GM12878 (cell line): ENCODE results near the gene HSPBP1. TPM values are rescaled to one million over a fixed set of nuclear protein-coding genes. Genes with fewer than 3 reads are reported as not detected.
A peak's percentile ranks its signal among the peaks of the same experiment; 100 is the strongest.

Source experiments
- ATAC-seq: fragments of 200-7000 bp; cut with Tn5 transposase; 3 replicates; pipeline ENCODE4 v1.9.1; 2020; ENCODE audit warnings: mild to moderate bottlenecking, moderate library complexity
- BruUV-seq: library from RNA; stranded (reverse); fragments of 400-500 nt; replicated peaks from 2 replicates; lab custom pipeline; 2021; lab: Mats Ljungman, UMichigan
- CTCF ChIA-PET: fragments of 300-600 bp; sonication (Branson Sonifier 250); formaldehyde crosslinking; extraction: SDS; loops from one replicate; lab custom pipeline; 2021; ENCODE audit warnings: inconsistent platforms; lab: Yijun Ruan, JAX
- POLR2A ChIA-PET: fragments of 350-600 bp; formaldehyde crosslinking; extraction: SDS; loops from one replicate; lab custom pipeline; 2021; ENCODE audit warnings: inconsistent platforms; lab: Charles Lee
- RAD21 ChIA-PET: fragments of 300-600 bp; sonication (Branson Sonifier 250); formaldehyde crosslinking; loops from one replicate; lab custom pipeline; 2023; ENCODE audit warnings: antibody characterized with exemption; ENCODE audit not compliant: unreplicated experiment; lab: Charles Lee
- SMC1A ChIA-PET: fragments of 300-600 bp; sonication (Branson Sonifier 250); formaldehyde crosslinking; loops from one replicate; lab custom pipeline; 2023; ENCODE audit not compliant: unreplicated experiment, uncharacterized antibody; lab: Charles Lee
- DNase-seq: peaks from one replicate; pipeline ENCODE4 v3.0.0-alpha.2; 2011; ENCODE audit warnings: low read depth, low spot score
- FAIRE-seq: peaks from 3 replicates; lab custom pipeline; 2011; peaks lifted over from hg19 to GRCh38; lab: Jason Lieb, UNC
- H2AFZ ChIP-seq: 2 replicates; pipeline ENCODE4 v1.6.0; 2011; ENCODE audit warnings: low read depth, low read length, control low read depth; ENCODE audit not compliant: control insufficient read depth
- H3K27ac ChIP-seq: 2 replicates; pipeline ENCODE4 v1.5.1; 2011; ENCODE audit warnings: control low read depth; ENCODE audit not compliant: control insufficient read depth, insufficient read depth
- H3K27me3 ChIP-seq, 2 experiments: replicated peaks in 1 of 2; 2 replicates each; pipeline versions ENCODE4 v1.6.0 to v1.6.1; 2011; ENCODE audit warnings: low read length in 1 of 2; ENCODE audit not compliant: control insufficient read depth in 2 of 2, insufficient read depth in 2 of 2
- H3K36me3 ChIP-seq, 2 experiments: 2 replicates each; pipeline ENCODE4 v1.5.1; 2011; ENCODE audit warnings: low read length in 1 of 2; ENCODE audit not compliant: control insufficient read depth in 2 of 2, insufficient read depth in 2 of 2
- H3K4me1 ChIP-seq: 2 replicates; pipeline ENCODE4 v1.6.1; 2011; ENCODE audit warnings: mild to moderate bottlenecking, low read length, moderate library complexity, mixed read lengths; ENCODE audit not compliant: control insufficient read depth, insufficient read depth
- H3K4me2 ChIP-seq: 2 replicates; pipeline ENCODE4 v1.6.0; 2011; ENCODE audit warnings: control low read depth; ENCODE audit not compliant: control insufficient read depth, insufficient read depth
- H3K4me3 ChIP-seq: fragments of 200-600 bp; sonication (generic); 2 replicates; pipeline ENCODE4 v1.5.1; 2016
- H3K79me2 ChIP-seq: 2 replicates; pipeline ENCODE4 v1.6.0; 2011; ENCODE audit warnings: low read length; ENCODE audit not compliant: control insufficient read depth, insufficient read depth
- H3K9ac ChIP-seq: 2 replicates; pipeline ENCODE4 v1.8.0; 2011; ENCODE audit warnings: low read length, control low read depth, mixed read lengths; ENCODE audit not compliant: control insufficient read depth, insufficient read depth
- H3K9me3 ChIP-seq: replicated peaks from 3 replicates; pipeline ENCODE4 v1.5.1; 2011; ENCODE audit warnings: mild to moderate bottlenecking, low read length; ENCODE audit not compliant: control insufficient read depth, insufficient read depth
- H4K20me1 ChIP-seq: 2 replicates; pipeline ENCODE4 v1.6.0; 2011; ENCODE audit not compliant: control insufficient read depth, insufficient read depth
- MAX ChIP-seq: IDR thresholded peaks from 2 replicates; pipeline ENCODE4 v1.6.1; 2012; ENCODE audit warnings: low read depth, low read length, improper control_type of control experiment
- MEF2A ChIP-seq: IDR thresholded peaks from 2 replicates; pipeline ENCODE4 v1.6.1; 2011; ENCODE audit warnings: low read depth, mild to moderate bottlenecking, low read length, moderate library complexity; ENCODE audit not compliant: insufficient read depth
- POLR2AphosphoS2 ChIP-seq: IDR thresholded peaks from 2 replicates; pipeline ENCODE4 v1.6.1; 2011; ENCODE audit warnings: low read depth, mild to moderate bottlenecking, low read length, improper control_type of control experiment, moderate library complexity
- RCOR1 ChIP-seq: conservative IDR thresholded peaks from 2 replicates; pipeline ENCODE4 v1.6.1; 2012; ENCODE audit warnings: low read depth, low read length, improper control_type of control experiment
- REST ChIP-seq: IDR thresholded peaks from 2 replicates; pipeline ENCODE4 v1.6.1; 2012; ENCODE audit warnings: mild to moderate bottlenecking, low read depth, low read length
- SMC3 ChIP-seq: IDR thresholded peaks from 2 replicates; pipeline ENCODE4 v1.6.1; 2011; ENCODE audit warnings: low read length, improper control_type of control experiment, borderline replicate concordance
- TCF7 ChIP-seq: IDR thresholded peaks from 2 replicates; pipeline ENCODE4 v1.6.1; 2014; ENCODE audit warnings: antibody characterized with exemption, borderline replicate concordance
- ZBTB33 ChIP-seq: fragments of 450-650 bp; IDR thresholded peaks from 2 replicates; pipeline ENCODE4 v1.6.1; 2017; ENCODE audit warnings: mild to moderate bottlenecking
- ZNF24 ChIP-seq: fragments of 450-650 bp; IDR thresholded peaks from 2 replicates; pipeline ENCODE4 v1.6.1; 2017; ENCODE audit warnings: antibody characterized with exemption, mild to moderate bottlenecking
- WGBS: methylation state at CpG from one replicate; pipeline ENCODE4 v1.1.6; 2016; ENCODE audit warnings: low lambda C conversion rate; ENCODE audit not compliant: insufficient replicate concordance, insufficient coverage; ENCODE audit errors: missing lambda C conversion rate; 5-methylcytosine and 5-hydroxymethylcytosine counted together
- in situ Hi-C: fragments of 300-500 bp; cut with MboI; formaldehyde crosslinking; loops from 9 replicates; pipeline ENCODE4 v1.14.3; 2018; ENCODE audit warnings: mixed read lengths
- intact Hi-C: fragments of 100-400 bp; cut with micrococcal nuclease; formaldehyde crosslinking; loops from one replicate; pipeline ENCODE4 v1.14.2; 2022; ENCODE audit not compliant: unreplicated experiment
- polyA plus RNA-seq, 11 experiments: library from polyadenylated mRNA; depleted of rRNA in 4 of 11; unstranded in 6 of 11; stranded (reverse) in 5 of 11; fragments of >200 nt; fragmentation: Nextera tagmentation in 4 of 11; fragmentation: Illumina TruSeq in 1 of 11; extraction: Ambion mirVana in 4 of 11; extraction: Trizol in 1 of 11; gene quantifications; 1 replicate in 1 of 11; 2 replicates in 10 of 11; pipeline versions ENCODE4 v1.2.1 to v1.2.3, GENCODE V29; 2011 to 2016; ENCODE audit warnings: inconsistent platforms in 2 of 11, missing spikeins in 2 of 11, low read depth in 1 of 11
- total RNA-seq, 4 experiments: library from RNA; depleted of rRNA in 3 of 4; stranded (reverse); fragments of >200 nt in 3 of 4; fragmentation: Illumina TruSeq in 1 of 4; extraction: Trizol in 1 of 4; gene quantifications; 2 replicates each; pipeline versions ENCODE4 v1.2.1 to v1.2.3, GENCODE V29; 2013 to 2021

The HSPBP1 gene
- total and polyA plus RNA-seq, 10 of the 15 experiments (the other 5 are each of a cell fraction or from before 2014, with no cell fraction given) = 0.18 to 83.3 (median 23.0) TPM

GRCh38 chr19:55300886-55301458 lies 21.1 kb upstream of the HSPBP1 start:
- no TSS peak for BruUV-seq
- TF ChIP-seq TCF7 (no peak), REST (no peak), MAX (no peak), SMC3 (no peak), POLR2AphosphoS2 (no peak), RCOR1 (no peak), ZNF24 (no peak), MEF2A (no peak), ZBTB33 (no peak)
- DNase-seq = no peak
- ChIA-PET SMC1A (interaction anchor here (0.8 to 3.5 kb wide), 12 partner anchors 9 to 161 kb away, joined by 3 to 22 read pairs (median 4); partner anchors contain the start of genes ISOC2, KMT5C and TMEM238), CTCF (interaction anchor here (0.5 to 3.8 kb wide), 28 partner anchors 9 to 216 kb away, joined by 3 to 49 read pairs (median 4); partner anchors contain the start of genes BRSK1, HSPBP1, KMT5C and TMEM150B), RAD21 (interaction anchor here (0.6 to 2.8 kb wide), 14 partner anchors 9 to 329 kb away, joined by 3 to 28 read pairs (median 5); partner anchors contain the start of genes KMT5C, PPP6R1, TMEM238 and UBE2S), POLR2A (interaction anchor here (0.6 to 2.8 kb wide), 5 partner anchors 13 to 106 kb away, joined by 3 to 14 read pairs (median 4); partner anchors contain the start of genes KMT5C, PPP6R1, TMEM238 and UBE2S)
- no peak overlapping the region for H3K4me3 ChIP-seq
- H2AFZ ChIP-seq = no peak overlapping the region
- H3K36me3 ChIP-seq = no peaks in the 10 kb centered on the region
- H3K79me2 ChIP-seq = no peaks in the 10 kb centered on the region
- intact Hi-C loops = loop anchor here (5.0 kb wide), 1 partner anchor 81 kb away; the partner anchor contains the start of gene TMEM238
- peak overlapping the region; percentile 83; the same call in 1 of the 2 replicates for H3K4me2 ChIP-seq
- WGBS = 40% methylated on average over 15 of the region's 15 CpGs
- no peaks in the 10 kb centered on the region for H3K9me3 ChIP-seq
- FAIRE-seq = no peak
- H4K20me1 ChIP-seq = no peaks in the 10 kb centered on the region; the same call in 1 of the 2 replicates
- no peaks in the 10 kb centered on the region for H3K27me3 ChIP-seq
- H3K9ac ChIP-seq = no peak overlapping the region
- in situ Hi-C loops = no loop called here
- peaks cover 11% of the 10 kb centered on the region for H3K4me1 ChIP-seq
- H3K27ac ChIP-seq = no peak overlapping the region
- no peak for ATAC-seq
